ENCODE data around the gene ZDHHC7. TPM values are rescaled to one million over a fixed set of nuclear protein-coding genes. Genes with fewer than 3 reads are reported as not detected.

ZDHHC7 gene
- total and polyA plus RNA-seq, 11 donors = 12.0 to 66.7 (median 43.9) TPM

GRCh38 chr16:85051067-85051581 is 39.8 kb upstream of the ZDHHC7 start:
- intact Hi-C loops (cut with DNase I) = no loop called here
- Histone ChIP-seq H3K4me3 (no peak overlapping the region), H3K27me3 (no peaks in the 10 kb centered on the region), H3K36me3 (no peaks in the 10 kb centered on the region), H3K27ac (peak overlapping the region in 4 of 12 donors; percentile 12 to 58 (median 44)), H3K9me3 (no peaks in the 10 kb centered on the region), H3K4me1 (peaks cover 0 to 53% (median 12%) of the 10 kb centered on the region in 12 donors)
- DNase-seq = no peak
- whole genome bisulfite sequencing, 4 donors = 69 to 76% (median 73%) methylated on average over 8 of the region's 8 CpGs
- TF ChIP-seq CTCF (IDR thresholded peaks at IDR 0.05) = no peak
- no peak for TF ChIP-seq POLR2A (IDR thresholded peaks at IDR 0.05)
- no peak for ATAC-seq

GRCh38 chr16:85049706-85050305 is 38.5 kb upstream of the ZDHHC7 start:
- Histone ChIP-seq H3K27ac (no peak overlapping the region), H3K4me3 (no peak overlapping the region), H3K27me3 (no peaks in the 10 kb centered on the region), H3K9me3 (no peaks in the 10 kb centered on the region), H3K4me1 (peaks cover 0 to 43% (median 6%) of the 10 kb centered on the region in 12 donors), H3K36me3 (no peaks in the 10 kb centered on the region)
- no peak for ATAC-seq
- intact Hi-C loops (cut with DNase I) = no loop called here
- WGBS, 4 donors = 88 to 98% (median 95%) methylated on average over 15 of the region's 15 CpGs
- TF ChIP-seq CTCF (IDR thresholded peaks at IDR 0.05) (no peak), POLR2A (IDR thresholded peaks at IDR 0.05) (no peak)
- no peak for DNase-seq

DNA sequence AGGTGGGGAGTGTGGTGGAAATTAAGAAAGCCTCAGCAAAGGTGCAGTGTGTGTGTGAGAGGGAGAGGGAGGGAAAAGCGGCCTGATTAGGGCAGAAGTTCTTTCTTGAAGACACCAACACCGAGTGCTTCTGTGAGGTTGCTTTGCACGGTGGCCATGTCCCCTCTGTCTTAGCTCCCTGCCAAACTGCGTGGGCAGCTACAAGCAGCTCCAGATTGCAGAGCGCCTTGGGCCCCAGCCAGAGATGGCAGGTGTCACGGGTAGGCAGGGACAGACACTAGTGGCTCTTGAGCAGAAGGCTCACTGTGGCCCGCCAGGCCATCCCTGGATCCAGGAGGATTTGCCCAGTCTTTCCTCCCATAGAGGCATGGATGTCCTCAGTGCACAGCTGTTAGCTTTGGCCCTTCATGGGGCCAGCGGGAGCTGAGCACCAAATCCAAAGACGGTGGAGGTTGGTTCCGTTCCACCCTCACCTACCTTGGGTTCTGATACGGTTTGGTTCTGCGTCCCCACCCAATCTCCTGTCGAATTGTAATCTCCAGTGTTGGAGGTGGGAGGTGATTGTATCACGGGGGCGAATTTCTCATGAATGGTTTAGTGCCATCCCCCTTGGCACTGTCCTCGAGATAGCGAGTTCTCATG is 37.7 kb upstream of the ZDHHC7 start:
- TF ChIP-seq POLR2A (IDR thresholded peaks at IDR 0.05) (no peak), CTCF (IDR thresholded peaks at IDR 0.05) (no peak)
- no peaks in the 10 kb centered on the region for H3K9me3 ChIP-seq
- no peak overlapping the region for H3K27ac ChIP-seq
- no peaks in the 10 kb centered on the region for H3K36me3 ChIP-seq
- no peaks in the 10 kb centered on the region for H3K27me3 ChIP-seq
- intact Hi-C loops (cut with DNase I) = no loop called here
- ATAC-seq (no peak), DNase-seq (no peak)
- WGBS, 4 donors = 83 to 93% (median 89%) methylated on average over 12 to 17 of the region's 17 CpGs
- no peak overlapping the region for H3K4me3 ChIP-seq
- H3K4me1 ChIP-seq = peaks cover 0 to 39% (median 4%) of the 10 kb centered on the region in 12 donors

DNA sequence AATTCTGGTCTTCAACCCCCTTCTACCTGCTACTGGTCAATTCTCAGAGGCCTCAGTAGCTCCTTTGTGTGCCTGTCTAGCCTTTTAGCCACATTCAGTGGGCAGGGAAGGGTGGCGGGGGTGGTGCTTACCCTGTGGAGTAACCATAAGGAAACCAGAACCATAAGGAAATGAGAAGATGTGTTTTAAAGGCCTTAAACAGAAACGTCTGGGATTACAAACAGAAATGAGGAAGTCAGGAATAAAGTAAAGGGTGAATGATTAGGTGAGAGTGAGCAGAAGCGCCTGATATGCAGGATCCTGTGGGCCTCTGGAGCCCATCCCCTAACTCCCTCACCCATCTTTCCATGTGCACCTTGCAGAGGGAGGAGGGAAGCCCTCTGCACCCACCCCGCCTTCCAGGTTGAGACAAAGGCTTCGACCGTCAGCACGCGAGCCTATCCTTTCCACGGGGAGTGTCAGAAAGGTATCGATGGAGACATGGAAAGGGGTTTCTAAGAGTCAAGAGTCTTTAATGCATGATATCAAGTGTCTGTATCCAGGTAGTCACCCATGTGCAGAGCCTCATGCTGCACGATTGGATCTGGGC is 36.6 kb upstream of the ZDHHC7 start:
- TF ChIP-seq CTCF (IDR thresholded peaks at IDR 0.05) (no peak), POLR2A (IDR thresholded peaks at IDR 0.05) (no peak)
- Histone ChIP-seq H3K4me3 (no peak overlapping the region), H3K4me1 (peaks cover 0 to 39% (median 4%) of the 10 kb centered on the region in 12 donors), H3K9me3 (no peaks in the 10 kb centered on the region), H3K27me3 (no peaks in the 10 kb centered on the region), H3K36me3 (no peaks in the 10 kb centered on the region), H3K27ac (peak overlapping the region in 1 of 12 donors; percentile 4)
- intact Hi-C loops (cut with DNase I) = no loop called here
- ATAC-seq (no peak), DNase-seq (no peak)
- 88 to 94% (median 92%) methylated on average over 11 of the region's 11 CpGs for WGBS, 4 donors

All from heart left ventricle (tissue), 16 donors.